Hindlimb muscle (tissue), 1 donor: ENCODE data around the gene PLTP. TPM values are rescaled to one million over a fixed set of nuclear protein-coding genes. Genes with fewer than 3 reads are reported as not detected.
A peak's percentile ranks its signal among the peaks of the same experiment; 100 is the strongest.
"Not testable (repeated sequence)": the region's sequence is repeated elsewhere in the genome, so short reads cannot be mapped to it uniquely, and the experiment has no call there.

Experiments
- DNase-seq: peaks from one replicate; pipeline ENCODE4 v3.0.0-alpha.2; 2013
- polyA plus RNA-seq: library from polyadenylated mRNA; unstranded; fragments of 120-200 nt; gene quantifications from one replicate; pipeline ENCODE4 v1.2.1, GENCODE V29; 2013; ENCODE audit not compliant: insufficient read length

PLTP gene
- polyA plus RNA-seq: 26.2 TPM

- DNase-seq: peak; percentile 78
These were observed at the start of gene PLTP for GRCh38 chr20:45911486-45912343. Gene PLTP, minus strand, starts transcription at chr20:45912155. Its CDS starts 703 bp downstream, at chr20:45911452.

GRCh38 chr20:45959956-45960630 lies 48.1 kb upstream of the PLTP start:
- no peak for DNase-seq

GRCh38 chr20:45959126-45959525 lies 47.2 kb upstream of the PLTP start:
- DNase-seq: no peak

GRCh38 chr20:45958593-45958992 lies 46.6 kb upstream of the PLTP start:
- no peak for DNase-seq

GRCh38 chr20:45957021-45957941 lies 45.3 kb upstream of the PLTP start:
- no peak for DNase-seq

- DNase-seq: not testable (repeated sequence)
These were observed 44.4 kb upstream of the PLTP start for GRCh38 chr20:45956326-45956725.

- no peak for DNase-seq
These were observed 41.7 kb upstream of the PLTP start for GRCh38 chr20:45953672-45954071.

- DNase-seq: no peak
These were observed 40.9 kb upstream of the PLTP start for GRCh38 chr20:45952861-45953260.

- DNase-seq: no peak
These were observed 40.2 kb upstream of the PLTP start for GRCh38 chr20:45951925-45952834.

GRCh38 chr20:45950330-45950646 lies 38.3 kb upstream of the PLTP start:
- DNase-seq: no peak

GRCh38 chr20:45949542-45950329 lies 37.8 kb upstream of the PLTP start:
- no peak for DNase-seq

- DNase-seq: no peak
These were observed 37.0 kb upstream of the PLTP start for GRCh38 chr20:45948742-45949541.

- no peak for DNase-seq
These were observed 36.3 kb upstream of the PLTP start for GRCh38 chr20:45948261-45948733.

GRCh38 chr20:45947110-45947866 lies 35.3 kb upstream of the PLTP start:
- DNase-seq: no peak

GRCh38 chr20:45946149-45946970 lies 34.4 kb upstream of the PLTP start:
- DNase-seq: no peak

- DNase-seq: no peak
These were observed 33.8 kb upstream of the PLTP start for GRCh38 chr20:45945678-45946148.

GRCh38 chr20:45944965-45945677 lies 33.2 kb upstream of the PLTP start:
- DNase-seq: no peak
